WERI-Rb-1 (cell line): ENCODE results near the gene CPLX1.

ENCODE experiments used
- DNase-seq: peaks from one replicate; pipeline ENCODE4 v3.0.0-alpha.2; 2020
- H3K27ac ChIP-seq: fragments of 250-450 bp; sonication (Bioruptor Pico); 2 replicates; pipeline ENCODE4 v1.5.1; 2020; ENCODE audit warnings: mild to moderate bottlenecking, moderate library complexity
- H3K27me3 ChIP-seq: fragments of 250-450 bp; sonication (Bioruptor Pico); 2 replicates; pipeline ENCODE4 v1.5.1; 2021; ENCODE audit warnings: mild to moderate bottlenecking, low read depth, moderate library complexity; ENCODE audit not compliant: insufficient read depth, severe bottlenecking
- H3K36me3 ChIP-seq: fragments of 250-450 bp; sonication (Bioruptor Pico); 2 replicates; pipeline ENCODE4 v1.5.1; 2020; ENCODE audit warnings: mild to moderate bottlenecking, moderate library complexity
- H3K4me3 ChIP-seq: 2 replicates; pipeline ENCODE4 v1.5.1; 2011; ENCODE audit warnings: low read depth, mild to moderate bottlenecking, control low read depth, low read length
- H3K9me3 ChIP-seq: fragments of 250-450 bp; sonication (Bioruptor Pico); 2 replicates; pipeline ENCODE4 v1.5.1; 2021; ENCODE audit warnings: mild to moderate bottlenecking, moderate library complexity; ENCODE audit not compliant: severe bottlenecking
- CTCF ChIP-seq: IDR thresholded peaks from 2 replicates; pipeline ENCODE4 v1.5.1; 2011; ENCODE audit warnings: low read depth, mild to moderate bottlenecking, control low read depth, inconsistent platforms, low read length

Gene CPLX1

GRCh38 chr4:858831-859451, 33.0 kb upstream of the CPLX1 start:
- H3K36me3 ChIP-seq: peaks cover 75% of the 10 kb centered on the region

GRCh38 chr4:858041-858481, 32.1 kb upstream of the CPLX1 start:
- peaks cover 75% of the 10 kb centered on the region for H3K36me3 ChIP-seq
- DNase-seq: no peak

More at GRCh38 chr4:858831-859451, 33.0 kb upstream of the CPLX1 start:
- DNase-seq: no peak
- no peak for TF ChIP-seq CTCF
- Histone ChIP-seq H3K4me3 (no peak overlapping the region), H3K27ac (no peak overlapping the region), H3K27me3 (no peaks in the 10 kb centered on the region), H3K9me3 (peaks cover 9% of the 10 kb centered on the region)

GRCh38 chr4:857461-857860, 31.5 kb upstream of the CPLX1 start:
- Histone ChIP-seq H3K36me3 (peaks cover 73% of the 10 kb centered on the region), H3K27me3 (no peaks in the 10 kb centered on the region), H3K4me3 (no peak overlapping the region), H3K9me3 (peaks cover 3% of the 10 kb centered on the region), H3K27ac (no peak overlapping the region)
- DNase-seq: no peak
- TF ChIP-seq CTCF: no peak

More at GRCh38 chr4:858041-858481, 32.1 kb upstream of the CPLX1 start:
- Histone ChIP-seq H3K9me3 (peaks cover 9% of the 10 kb centered on the region), H3K27ac (no peak overlapping the region), H3K27me3 (no peaks in the 10 kb centered on the region), H3K4me3 (no peak overlapping the region)
- TF ChIP-seq CTCF: no peak

GRCh38 chr4:856225-856901, 30.4 kb upstream of the CPLX1 start:
- no peak overlapping the region for H3K4me3 ChIP-seq
- no peaks in the 10 kb centered on the region for H3K27me3 ChIP-seq
- DNase-seq: no peak
- TF ChIP-seq CTCF: no peak
- H3K36me3 ChIP-seq: peaks cover 72% of the 10 kb centered on the region
- no peak overlapping the region; the same call in 1 of the 2 replicates for H3K27ac ChIP-seq
- peaks cover 3% of the 10 kb centered on the region for H3K9me3 ChIP-seq

- Histone ChIP-seq H3K36me3 (peaks cover 72% of the 10 kb centered on the region), H3K4me3 (no peak overlapping the region), H3K27ac (peak overlapping the region; percentile 71), H3K9me3 (peaks cover 3% of the 10 kb centered on the region), H3K27me3 (no peaks in the 10 kb centered on the region)
- DNase-seq: no peak
- TF ChIP-seq CTCF: no peak
Observed at GRCh38 chr4:855880-856224, 29.9 kb upstream of the CPLX1 start.
